ENCODE measurements around the gene GMCL2.

The GMCL2 gene

GRCh38 chr5:178211095-178212048, 24.2 kb upstream of the GMCL2 start:
- no peak overlapping the region for H3K4me3 ChIP-seq (ENCODE audit: control insufficient read depth, low read depth, low read length)
- TF ChIP-seq CTCF (conservative IDR thresholded peaks at IDR 0.05; ENCODE audit: control insufficient read depth, insufficient read depth, low read depth, low read length): no peak
- no peak for DNase-seq (ENCODE audit: low read depth)

DNA sequence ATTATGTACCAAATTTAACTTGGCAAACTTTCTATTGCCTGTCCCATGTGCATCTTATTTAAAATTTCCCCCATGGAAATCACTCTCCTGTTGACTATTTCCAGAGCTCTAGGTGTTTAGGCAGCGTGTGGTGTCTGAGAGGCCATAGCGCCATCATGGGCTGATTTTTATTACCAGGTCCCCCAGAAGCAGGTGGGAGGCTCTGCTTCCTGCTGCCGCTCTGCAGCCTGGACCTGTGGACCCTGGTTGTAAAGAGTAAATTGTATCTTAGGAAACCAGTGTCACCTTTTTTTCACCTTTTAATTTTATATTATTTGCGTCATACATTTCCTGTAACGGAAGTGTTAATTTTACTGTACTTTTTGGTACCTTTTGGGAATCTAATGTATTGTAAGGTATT, 23.5 kb upstream of the GMCL2 start:
- no peak overlapping the region for H3K4me3 ChIP-seq (ENCODE audit: control insufficient read depth, low read depth, low read length)
- TF ChIP-seq CTCF (conservative IDR thresholded peaks at IDR 0.05; ENCODE audit: control insufficient read depth, insufficient read depth, low read depth, low read length): no peak
- DNase-seq (ENCODE audit: low read depth): no peak

- TF ChIP-seq CTCF (conservative IDR thresholded peaks at IDR 0.05; ENCODE audit: control insufficient read depth, insufficient read depth, low read depth, low read length): no peak
- no peak for DNase-seq (ENCODE audit: low read depth)
- H3K4me3 ChIP-seq (ENCODE audit: control insufficient read depth, low read depth, low read length): no peak overlapping the region
Observed at GRCh38 chr5:178210073-178210535, 22.9 kb upstream of the GMCL2 start.

DNA sequence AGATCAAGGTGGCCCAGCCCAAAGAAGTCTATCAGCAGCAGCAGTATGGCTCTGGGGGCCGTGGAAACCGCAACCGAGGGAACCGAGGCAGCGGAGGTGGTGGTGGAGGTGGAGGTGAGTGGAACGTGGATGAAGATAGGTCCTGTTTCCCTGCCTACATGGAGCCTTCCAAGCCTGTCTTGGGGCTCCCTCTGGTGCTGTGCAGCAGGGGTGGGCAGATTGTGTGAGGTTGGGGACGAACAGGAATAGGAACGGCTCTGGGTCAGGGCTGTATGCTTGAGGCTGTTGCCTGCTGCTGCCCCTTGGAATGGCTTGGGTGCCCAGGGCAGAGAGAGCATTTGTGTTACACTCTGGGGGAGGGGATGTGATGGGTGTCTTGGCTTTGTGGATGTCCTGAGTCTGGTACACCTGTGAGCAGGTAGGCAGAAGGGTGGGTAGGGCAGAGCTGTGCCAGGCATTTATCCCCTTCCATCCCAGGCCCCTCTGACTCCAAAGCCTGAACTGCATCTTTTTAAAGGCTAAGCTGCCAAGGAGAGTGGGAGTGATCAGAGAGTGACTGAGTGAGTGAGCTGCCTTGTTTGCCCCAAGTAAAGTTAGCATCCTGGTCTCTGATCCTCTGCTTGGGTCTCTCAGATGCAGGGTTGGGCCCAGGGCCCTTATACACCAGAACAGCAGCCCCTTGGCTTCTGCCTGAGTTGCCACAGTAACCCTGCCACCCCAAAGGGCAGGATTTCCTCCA, 22.3 kb upstream of the GMCL2 start:
- TF ChIP-seq CTCF (conservative IDR thresholded peaks at IDR 0.05; ENCODE audit: control insufficient read depth, insufficient read depth, low read depth, low read length): no peak
- DNase-seq (ENCODE audit: low read depth): no peak
- H3K4me3 ChIP-seq (ENCODE audit: control insufficient read depth, low read depth, low read length): no peak overlapping the region

DNA sequence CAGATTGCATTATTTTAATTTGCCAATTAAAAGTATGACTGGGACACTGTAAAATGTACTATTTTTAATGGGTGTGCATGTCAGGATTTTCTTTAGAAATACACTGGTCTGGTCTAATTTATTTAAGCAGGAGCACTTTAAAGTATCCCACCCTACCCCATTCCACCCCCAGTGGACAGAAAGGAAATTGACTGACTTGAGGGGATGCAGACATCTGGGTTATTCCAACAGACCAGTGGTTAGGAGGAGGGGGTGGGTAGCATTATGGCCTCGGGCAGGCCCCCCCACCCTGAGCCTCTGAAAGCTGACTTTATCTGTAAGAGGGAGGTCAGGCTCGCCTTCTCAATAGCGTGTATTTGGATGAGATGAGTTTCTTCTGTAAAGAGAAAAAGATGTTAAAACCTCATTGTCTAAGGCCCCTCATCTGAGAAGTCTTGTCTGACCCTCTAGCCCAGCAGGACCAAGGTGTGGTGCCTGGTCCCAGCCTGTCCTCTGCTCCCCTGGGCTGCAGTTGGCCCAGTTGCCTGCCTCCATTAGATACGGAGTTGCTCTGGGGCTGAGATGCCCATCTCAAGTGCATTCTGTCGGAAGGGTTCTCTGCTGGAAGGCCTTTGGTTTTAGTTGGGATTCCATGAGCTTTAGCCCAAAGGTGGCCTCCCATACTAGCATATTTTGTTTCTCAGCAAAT, 21.5 kb upstream of the GMCL2 start:
- H3K4me3 ChIP-seq (ENCODE audit: control insufficient read depth, low read depth, low read length): no peak overlapping the region
- DNase-seq (ENCODE audit: low read depth): no peak
- peak; percentile 22 for TF ChIP-seq CTCF (conservative IDR thresholded peaks at IDR 0.05; ENCODE audit: control insufficient read depth, insufficient read depth, low read depth, low read length)

DNA sequence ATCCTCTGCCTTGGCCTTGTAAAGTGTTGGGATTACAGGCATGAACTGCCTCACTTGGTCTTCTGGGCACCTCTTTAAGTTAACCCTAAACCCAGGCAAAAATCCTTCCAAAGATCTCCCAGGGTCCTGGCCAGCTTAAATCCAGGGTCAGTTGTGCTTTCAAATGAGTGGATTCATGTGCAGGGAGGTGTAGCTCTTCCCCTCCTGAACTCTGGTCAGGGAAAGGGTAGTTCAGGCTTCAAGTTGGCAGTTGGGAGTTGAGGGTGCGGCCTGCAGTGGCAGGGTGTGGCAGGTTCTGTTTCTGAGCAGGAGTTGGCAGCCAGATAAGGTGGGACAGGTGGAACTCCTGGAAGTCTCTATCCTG, 20.7 kb upstream of the GMCL2 start:
- no peak overlapping the region for H3K4me3 ChIP-seq (ENCODE audit: control insufficient read depth, low read depth, low read length)
- no peak for TF ChIP-seq CTCF (conservative IDR thresholded peaks at IDR 0.05; ENCODE audit: control insufficient read depth, insufficient read depth, low read depth, low read length)
- no peak for DNase-seq (ENCODE audit: low read depth)
